Stimulated activated CD4-positive, alpha-beta T cell treated with anti-CD3 and anti-CD28 coated beads, Interleukin-1b, Interleukin-23, amount 100 ng/mL, for 1 hour (primary cell): Measurements from ENCODE around the gene DDX39A.
"Not testable (repeated sequence)": the region's sequence is repeated elsewhere in the genome, so short reads cannot be mapped to it uniquely, and the experiment has no call there.

Experiments used
- DNase-seq, 2 donors: peaks; one replicate each; pipeline ENCODE4 v3.0.0-alpha.2; 2020; ENCODE audit warnings: low read depth in 2 of 2

DDX39A gene

GRCh38 chr19:14385492-14385891, 33.6 kb downstream of the DDX39A start:
- DNase-seq: no peak

DNA sequence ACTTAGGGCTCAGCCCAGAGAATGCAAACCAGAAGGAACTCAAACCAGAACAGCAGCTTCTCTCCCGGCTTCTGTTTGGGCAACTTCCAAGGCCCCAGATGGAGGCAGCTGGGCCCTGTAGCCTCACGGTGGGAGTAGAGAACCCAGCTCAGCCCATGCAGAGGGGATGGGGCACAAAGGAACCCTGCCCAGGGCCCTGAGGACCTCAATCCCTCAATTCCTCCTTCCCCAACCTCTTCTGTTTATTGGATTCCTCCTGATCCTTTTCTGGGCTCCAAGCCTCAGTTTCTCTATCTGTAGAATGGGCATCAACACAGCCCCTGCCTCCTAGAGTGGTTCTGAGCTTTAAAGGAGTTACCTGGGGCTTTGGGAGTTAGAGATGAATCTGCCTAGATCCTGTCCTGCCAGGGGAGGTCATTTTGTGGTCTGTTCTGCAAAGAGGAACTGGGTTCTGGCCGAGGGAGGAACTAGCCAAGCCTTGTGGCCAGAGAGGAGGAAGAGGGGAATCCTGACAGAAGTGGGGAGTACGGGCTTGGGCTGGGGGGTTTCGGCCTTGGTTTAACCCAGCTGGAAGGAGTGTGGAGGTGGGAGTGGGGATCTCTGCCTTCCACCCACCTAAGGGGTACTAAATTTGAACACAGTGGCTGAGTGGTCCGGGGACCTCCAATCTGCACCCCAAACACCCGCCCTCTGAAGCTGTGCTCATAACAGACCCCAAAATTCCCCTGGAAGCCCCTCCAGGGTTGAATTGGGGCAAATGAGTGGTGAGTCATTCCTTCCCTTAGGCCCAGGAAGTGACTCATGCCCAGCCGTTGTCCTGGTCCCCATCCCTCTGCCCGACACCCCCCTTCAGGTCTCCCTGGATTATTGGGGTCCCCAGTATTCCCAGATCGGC, 35.2 kb downstream of the DDX39A start:
- no peak for DNase-seq

- peak in 1 of 2 donors; percentile 50 for DNase-seq
Measured at GRCh38 chr19:14381689-14382474, 37.3 kb downstream of the DDX39A start.

- DNase-seq: no peak
Measured at GRCh38 chr19:14379294-14380065, 39.7 kb downstream of the DDX39A start.

- no peak for DNase-seq
Measured at GRCh38 chr19:14378890-14379289, 40.3 kb downstream of the DDX39A start.

DNA sequence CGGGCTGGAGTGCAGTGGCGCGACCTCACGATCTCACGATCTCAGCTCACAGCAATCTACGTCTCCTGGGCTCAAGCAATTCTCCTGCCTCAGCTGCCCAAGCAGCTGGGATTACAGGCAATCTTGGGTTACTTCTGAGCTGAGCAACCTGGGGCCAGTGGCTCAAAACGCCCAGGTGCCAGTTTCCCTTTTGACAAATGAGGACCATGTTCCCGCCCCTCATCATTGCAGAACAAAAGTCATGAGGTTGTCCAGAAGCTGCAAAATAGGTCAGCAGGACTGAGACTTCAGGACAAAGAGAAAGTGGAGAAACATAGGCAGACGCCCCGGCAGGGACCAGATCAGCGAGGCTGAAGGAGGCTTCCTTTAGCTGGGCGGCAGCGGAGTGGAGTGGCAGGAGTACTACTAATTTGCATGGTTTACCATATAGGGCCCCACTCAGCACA, 41.2 kb downstream of the DDX39A start:
- no peak for DNase-seq

- no peak for DNase-seq
Measured at GRCh38 chr19:14375582-14376291, 43.4 kb downstream of the DDX39A start.

DNA sequence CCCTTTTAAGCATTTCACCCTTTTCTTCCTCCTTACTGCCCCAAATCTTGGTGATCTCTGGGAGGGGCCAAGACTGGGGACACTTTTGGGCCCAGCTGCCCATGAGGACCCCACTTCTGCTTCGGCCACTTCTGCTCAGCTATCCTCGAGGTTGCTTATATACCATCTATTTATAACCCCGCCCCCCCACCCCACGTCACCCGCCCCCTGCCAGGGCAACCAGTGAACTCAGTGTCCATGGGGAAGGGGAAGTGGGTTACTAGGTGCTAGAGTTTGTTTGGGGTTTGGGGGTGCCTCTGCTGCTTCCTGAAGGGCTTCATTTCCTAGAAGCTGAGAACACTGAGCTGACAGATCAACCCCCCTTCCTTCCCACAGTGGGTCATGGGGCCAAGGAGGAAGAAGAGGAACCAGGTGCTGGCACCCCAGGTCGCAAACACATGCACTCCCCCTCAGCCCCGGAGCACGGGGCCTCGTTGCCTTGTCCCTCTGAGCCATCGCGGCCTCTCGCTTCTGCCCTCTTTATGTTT, 44.0 kb downstream of the DDX39A start:
- DNase-seq: no peak

- DNase-seq: not testable (repeated sequence)
Measured at GRCh38 chr19:14374313-14374712, 44.8 kb downstream of the DDX39A start.

DNA sequence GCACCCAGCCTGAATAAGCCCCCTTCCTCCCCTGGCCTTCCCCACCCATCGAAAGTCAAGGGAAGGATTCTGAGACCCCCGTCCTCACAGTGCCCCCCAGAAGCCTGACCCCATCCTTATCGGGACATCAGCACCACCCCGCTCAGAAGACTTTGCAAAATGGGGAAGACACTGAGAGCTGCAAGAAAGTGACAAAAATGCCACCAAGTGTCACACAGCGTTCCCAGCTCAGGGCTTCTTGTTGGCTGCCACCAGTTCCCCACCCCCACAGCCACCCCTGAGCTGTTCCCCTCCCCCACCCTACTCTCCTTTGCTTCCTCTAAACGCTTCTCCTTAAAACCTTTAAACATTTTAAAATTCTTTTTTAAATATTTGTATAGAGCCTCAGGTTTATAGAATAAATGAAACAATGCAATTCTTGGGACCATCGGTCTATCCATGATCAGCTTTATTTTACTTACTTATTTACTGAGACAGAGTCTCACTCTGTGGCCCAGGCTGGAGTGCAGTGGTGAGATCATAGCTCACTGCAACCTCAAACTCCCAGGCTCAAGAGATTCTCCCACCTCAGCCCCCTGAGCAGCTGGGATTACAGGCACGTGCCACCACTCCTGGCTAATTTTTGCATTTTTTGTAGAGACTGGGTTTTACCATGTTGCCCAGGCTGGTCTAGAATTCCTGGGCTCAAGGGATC, 46.6 kb downstream of the DDX39A start:
- not testable (repeated sequence) for DNase-seq

DNA sequence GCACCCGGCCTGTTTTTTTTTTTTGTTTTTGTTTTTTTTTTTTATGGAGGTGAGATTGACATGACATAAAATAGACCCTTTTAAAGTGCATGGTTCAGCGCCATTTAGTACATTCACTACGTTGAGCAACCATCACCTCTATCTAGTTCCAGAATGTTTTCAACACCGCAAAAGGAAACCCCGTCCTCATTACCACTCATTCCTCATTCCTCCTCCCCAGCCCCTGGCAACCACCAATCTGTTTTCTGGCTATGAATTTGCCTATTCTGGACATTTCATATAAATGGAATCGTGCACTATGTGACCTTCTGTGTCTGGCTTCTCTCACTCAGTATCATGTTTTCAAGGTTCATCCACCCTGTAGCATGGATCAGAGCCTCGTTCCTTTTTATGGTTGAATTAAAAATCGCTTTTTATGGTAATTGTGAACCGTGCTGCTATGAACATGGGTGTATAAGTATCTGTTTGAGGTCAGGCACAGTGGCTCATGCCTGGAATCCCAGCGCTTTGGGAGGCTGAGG, 47.8 kb downstream of the DDX39A start:
- DNase-seq: no peak

- DNase-seq: no peak
Measured at GRCh38 chr19:14370940-14371280, 48.2 kb downstream of the DDX39A start.

DNA sequence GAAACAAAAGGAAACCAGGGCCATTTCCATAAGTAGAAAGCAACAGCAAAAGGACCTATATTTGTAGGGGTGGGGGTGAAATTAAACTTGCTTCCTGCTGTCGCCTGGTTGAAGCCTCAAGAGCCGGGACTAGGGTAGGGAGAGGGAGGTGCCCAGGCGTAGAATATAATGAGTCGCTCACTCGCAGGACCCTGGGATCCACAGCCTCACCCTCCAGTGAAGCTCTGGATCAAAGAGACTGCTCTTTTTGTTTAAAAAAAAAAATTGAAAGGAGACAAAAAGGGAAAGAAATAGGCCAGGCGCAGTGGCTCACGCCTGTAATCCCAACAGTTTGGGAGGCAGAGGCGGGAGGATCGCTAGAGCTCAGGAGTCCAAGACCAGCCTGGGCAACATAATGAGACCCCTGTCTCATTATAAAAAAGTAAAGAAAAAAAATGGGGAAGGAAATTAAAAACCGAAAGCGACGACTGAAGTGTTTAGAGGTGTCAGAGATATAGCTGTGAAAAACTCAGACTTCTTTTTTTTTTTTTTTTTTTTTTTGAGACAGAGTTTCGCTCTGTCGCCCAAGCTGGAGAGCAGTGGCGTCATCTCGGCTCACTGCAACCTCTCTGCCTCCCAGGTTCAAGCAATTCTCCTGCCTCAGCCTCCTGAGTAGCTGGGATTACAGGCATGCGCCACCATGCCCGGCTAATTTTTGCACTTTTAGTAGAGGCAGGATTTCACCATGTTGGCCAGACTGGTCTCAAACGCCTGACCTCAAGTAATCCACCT, 48.8 kb downstream of the DDX39A start:
- DNase-seq: no peak

- DNase-seq: peak; percentile 62 to 70
Measured at GRCh38 chr19:14369399-14370168, 49.6 kb downstream of the DDX39A start.

GRCh38 chr19:14368011-14368513, 51.1 kb downstream of the DDX39A start:
- no peak for DNase-seq

DNA sequence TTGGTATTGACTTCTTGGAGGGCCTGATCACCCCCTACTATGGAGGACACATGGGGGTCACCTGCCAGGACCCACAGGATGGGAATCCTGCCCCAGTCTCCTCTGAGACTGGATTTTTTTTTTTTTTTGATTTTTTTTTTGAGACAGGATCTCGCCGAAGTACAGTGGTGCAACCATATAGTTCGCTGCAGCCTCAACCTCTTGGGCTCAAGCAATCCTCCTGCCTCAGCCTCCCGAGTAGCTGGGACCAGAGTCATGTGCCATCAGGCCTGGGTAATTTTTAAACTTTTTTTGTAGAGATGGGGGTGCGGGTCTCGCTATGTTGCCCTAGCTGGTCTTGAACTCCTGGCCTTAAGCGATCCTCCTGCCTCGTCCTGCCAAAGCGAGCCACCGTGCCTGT, 52.1 kb downstream of the DDX39A start:
- DNase-seq: no peak

GRCh38 chr19:14366529-14366928, 52.6 kb downstream of the DDX39A start:
- peak; percentile 65 to 75 for DNase-seq

DNA sequence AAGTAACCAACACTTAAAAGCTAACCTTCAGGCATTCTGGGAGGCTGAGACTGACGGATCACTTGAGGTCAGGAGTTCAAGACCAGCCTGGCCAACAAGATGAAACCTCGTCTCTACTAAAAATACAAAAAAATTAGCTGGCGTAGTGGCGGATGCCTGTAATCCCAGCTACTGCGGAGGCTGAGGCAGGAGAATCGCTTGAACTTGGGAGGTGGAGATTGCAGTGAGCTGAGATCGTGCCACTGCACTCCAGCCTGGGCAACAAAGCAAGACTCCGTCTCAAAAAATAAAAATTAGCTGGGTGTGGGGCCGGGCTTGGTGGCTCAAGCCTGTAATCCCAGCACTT, 55.1 kb downstream of the DDX39A start:
- not testable (repeated sequence) for DNase-seq
